Measurements from ENCODE around the gene KCNMB2.

DNA sequence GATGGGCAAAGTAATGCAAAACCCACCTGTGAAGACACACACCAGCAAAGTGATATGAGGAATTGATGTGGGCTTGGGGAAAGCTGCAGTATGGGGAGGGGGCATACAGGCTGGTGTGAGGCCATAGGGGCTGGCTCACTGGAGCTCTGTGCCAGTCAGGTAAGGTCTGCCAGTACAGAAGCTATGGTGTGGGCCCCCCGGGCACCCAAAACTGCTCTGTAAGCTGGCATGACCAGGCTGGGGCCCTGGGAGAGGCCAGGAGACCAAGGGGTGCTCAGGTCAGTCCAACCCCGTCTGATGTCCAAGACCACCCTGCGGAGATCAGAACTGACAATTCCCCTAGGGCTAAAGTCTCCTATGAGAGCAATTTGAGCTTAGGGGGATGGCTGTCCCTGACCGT is 163.1 kb downstream of the KCNMB2 start:
- TF ChIP-seq, protein P1, sequence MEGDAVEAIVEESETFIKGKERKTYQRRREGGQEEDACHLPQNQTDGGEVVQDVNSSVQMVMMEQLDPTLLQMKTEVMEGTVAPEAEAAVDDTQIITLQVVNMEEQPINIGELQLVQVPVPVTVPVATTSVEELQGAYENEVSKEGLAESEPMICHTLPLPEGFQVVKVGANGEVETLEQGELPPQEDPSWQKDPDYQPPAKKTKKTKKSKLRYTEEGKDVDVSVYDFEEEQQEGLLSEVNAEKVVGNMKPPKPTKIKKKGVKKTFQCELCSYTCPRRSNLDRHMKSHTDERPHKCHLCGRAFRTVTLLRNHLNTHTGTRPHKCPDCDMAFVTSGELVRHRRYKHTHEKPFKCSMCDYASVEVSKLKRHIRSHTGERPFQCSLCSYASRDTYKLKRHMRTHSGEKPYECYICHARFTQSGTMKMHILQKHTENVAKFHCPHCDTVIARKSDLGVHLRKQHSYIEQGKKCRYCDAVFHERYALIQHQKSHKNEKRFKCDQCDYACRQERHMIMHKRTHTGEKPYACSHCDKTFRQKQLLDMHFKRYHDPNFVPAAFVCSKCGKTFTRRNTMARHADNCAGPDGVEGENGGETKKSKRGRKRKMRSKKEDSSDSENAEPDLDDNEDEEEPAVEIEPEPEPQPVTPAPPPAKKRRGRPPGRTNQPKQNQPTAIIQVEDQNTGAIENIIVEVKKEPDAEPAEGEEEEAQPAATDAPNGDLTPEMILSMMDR (IDR thresholded peaks at IDR 0.05): no peak
- no peak for TF ChIP-seq POLR2A (IDR thresholded peaks at IDR 0.05)
